Activated T-cell treated with anti-CD3 and anti-CD28 coated beads for 48 hours (primary cell): ENCODE data around the gene VRTN.
"Not testable (repeated sequence)": the region's sequence is repeated elsewhere in the genome, so short reads cannot be mapped to it uniquely, and the experiment has no call there.

Experiments used
- DNase-seq: peaks from one replicate; pipeline ENCODE4 v3.0.0-alpha.2; 2020; ENCODE audit warnings: low read depth

VRTN gene

GRCh38 chr14:74348735-74349463 is 628 bp downstream of the VRTN start:
- no peak for DNase-seq

GRCh38 chr14:74349757-74350156 is 1.5 kb downstream of the VRTN start:
- no peak for DNase-seq

GRCh38 chr14:74350211-74350927 is 2.1 kb downstream of the VRTN start:
- DNase-seq: no peak

GRCh38 chr14:74350928-74351323 is 2.7 kb downstream of the VRTN start:
- DNase-seq: no peak

- no peak for DNase-seq
These were observed 8.8 kb downstream of the VRTN start for GRCh38 chr14:74356892-74357575.

- DNase-seq: no peak
These were observed 9.3 kb downstream of the VRTN start for GRCh38 chr14:74357585-74357984.

GRCh38 chr14:74358176-74358829 is 10.0 kb downstream of the VRTN start:
- no peak for DNase-seq

GRCh38 chr14:74360163-74360562 is 11.9 kb downstream of the VRTN start:
- DNase-seq: no peak

GRCh38 chr14:74362361-74362915 is 14.2 kb downstream of the VRTN start:
- peak; percentile 50 for DNase-seq

- DNase-seq: no peak
These were observed 16.1 kb downstream of the VRTN start for GRCh38 chr14:74364271-74364880.

GRCh38 chr14:74368026-74368425 is 19.8 kb downstream of the VRTN start:
- DNase-seq: no peak

GRCh38 chr14:74368441-74368840 is 20.2 kb downstream of the VRTN start:
- no peak for DNase-seq

- no peak for DNase-seq
These were observed 29.9 kb downstream of the VRTN start for GRCh38 chr14:74377976-74378690.

GRCh38 chr14:74380172-74380571 is 31.9 kb downstream of the VRTN start:
- no peak for DNase-seq

- DNase-seq: no peak
These were observed 32.6 kb downstream of the VRTN start for GRCh38 chr14:74380845-74381244.

GRCh38 chr14:74381571-74381970 is 33.3 kb downstream of the VRTN start:
- DNase-seq: not testable (repeated sequence)

GRCh38 chr14:74382231-74382630 is 34.0 kb downstream of the VRTN start:
- no peak for DNase-seq

- DNase-seq: no peak
These were observed 41.7 kb downstream of the VRTN start for GRCh38 chr14:74389980-74390379.

- DNase-seq: not testable (repeated sequence)
These were observed 42.2 kb downstream of the VRTN start for GRCh38 chr14:74390505-74390904.

GRCh38 chr14:74391479-74391878 is 43.2 kb downstream of the VRTN start:
- no peak for DNase-seq
